ENCODE data around the gene OR4K15. TPM values are rescaled to one million over a fixed set of nuclear protein-coding genes. Genes with fewer than 3 reads are reported as not detected.
"Not testable (repeated sequence)": the region's sequence is repeated elsewhere in the genome, so short reads cannot be mapped to it uniquely, and the experiment has no call there.

Gene OR4K15, protein sequence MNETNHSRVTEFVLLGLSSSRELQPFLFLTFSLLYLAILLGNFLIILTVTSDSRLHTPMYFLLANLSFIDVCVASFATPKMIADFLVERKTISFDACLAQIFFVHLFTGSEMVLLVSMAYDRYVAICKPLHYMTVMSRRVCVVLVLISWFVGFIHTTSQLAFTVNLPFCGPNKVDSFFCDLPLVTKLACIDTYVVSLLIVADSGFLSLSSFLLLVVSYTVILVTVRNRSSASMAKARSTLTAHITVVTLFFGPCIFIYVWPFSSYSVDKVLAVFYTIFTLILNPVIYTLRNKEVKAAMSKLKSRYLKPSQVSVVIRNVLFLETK
- total RNA-seq: not detected
- not detected for polyA plus RNA-seq

DNA sequence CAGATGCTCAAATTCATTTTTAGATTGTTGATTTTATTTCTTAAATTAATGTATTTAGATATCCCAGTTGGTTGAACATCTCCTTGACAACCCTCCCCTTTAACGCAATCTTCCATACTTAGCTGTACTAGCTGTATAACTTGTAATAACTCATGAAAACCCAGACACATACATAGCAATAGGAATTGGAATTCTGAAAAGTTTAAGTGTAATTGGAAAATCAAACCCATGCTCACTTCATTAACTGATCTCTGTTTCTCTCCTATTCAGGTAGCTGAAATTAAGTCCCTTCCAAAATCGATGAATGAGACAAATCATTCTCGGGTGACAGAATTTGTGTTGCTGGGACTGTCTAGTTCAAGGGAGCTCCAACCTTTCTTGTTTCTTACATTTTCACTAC, at the start of gene OR4K15:
Gene OR4K15 (plus strand): TSS at position 301 of the 400 bp plus-strand sequence. CDS start 0 bp downstream, at position 301.
- no peaks in the 10 kb centered on the region for H3K27me3 Mint-ChIP-seq
- Histone ChIP-seq H3K27me3 (ENCODE audit: insufficient read depth, low read length) (no peaks in the 10 kb centered on the region), H3K9me3 (ENCODE audit: control insufficient read depth in 1 of 2, low read length in 2 of 2) (no peaks in the 10 kb centered on the region), H3K4me1 (ENCODE audit: insufficient read depth, low read length) (peaks cover 29% of the 10 kb centered on the region), H3K27ac (ENCODE audit: low read depth, low read length) (no peak within 1 kb of the TSS), H3K4me3 (ENCODE audit: low read length in 2 of 2) (peak within 1 kb of the TSS in 1 of 2 donors; percentile 24), H3K36me3 (ENCODE audit: insufficient read depth, low read length) (no peaks in the 10 kb centered on the region)
- H3K27ac Mint-ChIP-seq: peak within 1 kb of the TSS; percentile 27 to 90 (median 48)
- ChIA-PET CTCF (ENCODE audit: partially characterized antibody) (no interaction called here), POLR2A (ENCODE audit: partially characterized antibody) (no interaction called here)
- intact Hi-C loops (cut with micrococcal nuclease): loop anchor here (10.0 kb wide), 1 partner anchor 640 kb away; no protein-coding TSS in a partner anchor
- peaks cover 0 to 10% (median 2%) of the 10 kb centered on the region in 8 donors for H3K9me3 Mint-ChIP-seq
- H3K4me3 Mint-ChIP-seq: peak within 1 kb of the TSS in 6 of 8 donors; percentile 11 to 70 (median 58)
- H3K36me3 Mint-ChIP-seq: peaks cover 5 to 8% of the 10 kb centered on the region in 2 donors
- DNase-seq: no peak
- H3K4me1 Mint-ChIP-seq: peaks cover 21 to 38% (median 32%) of the 10 kb centered on the region in 4 donors

DNA sequence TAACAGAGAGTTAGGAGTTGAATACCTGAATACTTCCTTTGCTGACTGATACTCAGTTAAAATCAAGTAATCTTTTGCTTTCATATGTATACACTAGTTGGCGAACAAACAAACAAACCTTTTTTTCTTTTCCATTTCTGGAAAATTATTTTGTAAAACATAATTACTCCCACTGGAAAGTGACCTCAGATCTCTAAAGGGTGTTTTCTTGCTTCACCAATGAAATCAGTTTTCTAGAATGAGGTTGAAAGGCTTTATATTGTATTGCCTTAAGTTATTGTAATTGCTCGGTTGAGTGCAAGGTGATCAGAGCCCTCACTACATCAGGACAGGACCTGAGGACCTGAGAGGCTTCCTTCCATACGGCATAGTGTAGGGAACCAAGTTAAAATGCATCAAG, 44.8 kb upstream of the OR4K15 start, which contains the start of gene OR4K1:
Gene OR4K1 (plus strand): TSS at position 301 of the 400 bp plus-strand sequence. CDS start 4,750 bp downstream, outside the sequence.
- POLR2A ChIA-PET (ENCODE audit: partially characterized antibody): no interaction called here
- Mint-ChIP-seq H3K9me3 (no peaks in the 10 kb centered on the region), H3K36me3 (no peaks in the 10 kb centered on the region), H3K4me3 (no peak within 1 kb of the TSS), H3K27ac (no peak within 1 kb of the TSS), H3K27me3 (no peaks in the 10 kb centered on the region), H3K4me1 (no peaks in the 10 kb centered on the region)
- H3K4me3 ChIP-seq (ENCODE audit: low read length in 2 of 2): no peak within 1 kb of the TSS
- no peaks in the 10 kb centered on the region for H3K27me3 ChIP-seq (ENCODE audit: insufficient read depth, low read length)
- no peaks in the 10 kb centered on the region for H3K4me1 ChIP-seq (ENCODE audit: insufficient read depth, low read length)
- no peak within 1 kb of the TSS for H3K27ac ChIP-seq (ENCODE audit: low read depth, low read length)
- DNase-seq: no peak
- H3K9me3 ChIP-seq (ENCODE audit: control insufficient read depth in 1 of 2, low read length in 2 of 2): no peaks in the 10 kb centered on the region
- H3K36me3 ChIP-seq (ENCODE audit: insufficient read depth, low read length): no peaks in the 10 kb centered on the region
- intact Hi-C loops (cut with micrococcal nuclease): no loop called here
- CTCF ChIA-PET (ENCODE audit: partially characterized antibody): no interaction called here

DNA sequence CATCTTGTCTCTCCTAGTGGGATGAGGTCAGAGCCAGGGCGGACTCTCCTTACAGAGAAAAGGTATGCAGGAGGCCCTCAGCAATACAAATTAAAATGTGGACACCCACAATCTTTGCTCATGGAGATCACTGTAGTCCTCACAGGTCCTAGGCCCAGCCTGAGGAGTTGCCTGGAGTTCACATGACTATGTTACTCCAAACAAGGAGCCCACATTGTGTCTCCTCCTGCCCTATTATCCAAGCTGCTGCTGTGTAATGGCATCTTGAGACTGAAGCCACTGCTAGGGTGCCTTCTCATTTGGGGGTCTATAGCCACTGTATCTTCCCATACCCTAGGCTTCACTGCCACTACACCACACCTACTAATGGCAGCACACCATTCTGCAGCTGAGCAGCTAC, 33.7 kb upstream of the OR4K15 start:
- POLR2A ChIA-PET (ENCODE audit: partially characterized antibody): no interaction called here
- Mint-ChIP-seq H3K4me1 (peaks cover 0 to 5% (median 0%) of the 10 kb centered on the region in 4 donors), H3K4me3 (no peak overlapping the region), H3K9me3 (no peaks in the 10 kb centered on the region), H3K27me3 (no peaks in the 10 kb centered on the region), H3K36me3 (no peaks in the 10 kb centered on the region), H3K27ac (no peak overlapping the region)
- no peaks in the 10 kb centered on the region for H3K36me3 ChIP-seq (ENCODE audit: insufficient read depth, low read length)
- intact Hi-C loops (cut with micrococcal nuclease): no loop called here
- no peaks in the 10 kb centered on the region for H3K9me3 ChIP-seq (ENCODE audit: control insufficient read depth in 1 of 2, low read length in 2 of 2)
- CTCF ChIA-PET (ENCODE audit: partially characterized antibody): no interaction called here
- H3K4me3 ChIP-seq (ENCODE audit: low read length in 2 of 2): no peak overlapping the region
- no peaks in the 10 kb centered on the region for H3K4me1 ChIP-seq (ENCODE audit: insufficient read depth, low read length)
- no peak for DNase-seq
- no peak overlapping the region for H3K27ac ChIP-seq (ENCODE audit: low read depth, low read length)
- H3K27me3 ChIP-seq (ENCODE audit: insufficient read depth, low read length): no peaks in the 10 kb centered on the region

DNA sequence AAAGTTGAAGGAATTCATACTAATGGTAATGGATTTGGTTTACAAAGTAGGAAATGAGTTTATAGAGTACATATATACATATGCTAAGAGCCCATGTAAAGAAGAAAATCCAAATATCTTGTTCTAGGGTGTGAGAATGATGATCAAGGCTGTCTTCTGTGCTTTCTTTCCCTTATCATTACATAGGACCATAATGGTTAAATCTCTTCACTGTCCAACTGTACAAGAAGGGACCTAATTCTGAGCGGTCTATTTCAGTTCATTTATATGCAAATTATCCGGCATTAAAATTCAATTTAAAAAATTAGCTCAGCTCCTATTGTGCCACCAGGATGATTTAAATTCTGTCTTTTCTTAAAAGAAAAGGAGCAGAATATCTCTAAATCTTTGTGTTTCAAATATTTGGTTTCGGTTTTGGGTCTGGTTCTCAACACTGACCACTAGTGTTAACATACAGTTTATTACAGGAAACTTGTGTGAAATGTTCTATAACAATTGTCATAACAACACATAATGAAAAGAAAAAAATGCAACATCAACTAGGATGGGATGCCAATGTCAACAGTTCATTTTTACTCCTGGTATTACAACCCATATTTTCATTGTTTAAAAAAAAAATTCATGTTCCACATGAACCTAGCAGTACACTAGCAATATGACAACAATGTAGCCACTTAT, 27.8 kb upstream of the OR4K15 start:
- CTCF ChIA-PET (ENCODE audit: partially characterized antibody): no interaction called here
- intact Hi-C loops (cut with micrococcal nuclease): no loop called here
- Histone ChIP-seq H3K27ac (ENCODE audit: low read depth, low read length) (no peak overlapping the region), H3K36me3 (ENCODE audit: insufficient read depth, low read length) (no peaks in the 10 kb centered on the region), H3K9me3 (ENCODE audit: control insufficient read depth in 1 of 2, low read length in 2 of 2) (no peaks in the 10 kb centered on the region), H3K27me3 (ENCODE audit: insufficient read depth, low read length) (no peaks in the 10 kb centered on the region), H3K4me3 (ENCODE audit: low read length in 2 of 2) (no peak overlapping the region), H3K4me1 (ENCODE audit: insufficient read depth, low read length) (no peaks in the 10 kb centered on the region)
- no peaks in the 10 kb centered on the region for H3K27me3 Mint-ChIP-seq
- peaks cover 0 to 2% (median 0%) of the 10 kb centered on the region in 8 donors for H3K9me3 Mint-ChIP-seq
- no peak for DNase-seq
- POLR2A ChIA-PET (ENCODE audit: partially characterized antibody): no interaction called here
- H3K4me3 Mint-ChIP-seq: peak overlapping the region in 2 of 8 donors; percentile 7 to 36
- no peak overlapping the region for H3K27ac Mint-ChIP-seq
- peaks cover 0 to 8% (median 5%) of the 10 kb centered on the region in 4 donors for H3K4me1 Mint-ChIP-seq
- H3K36me3 Mint-ChIP-seq: no peaks in the 10 kb centered on the region

DNA sequence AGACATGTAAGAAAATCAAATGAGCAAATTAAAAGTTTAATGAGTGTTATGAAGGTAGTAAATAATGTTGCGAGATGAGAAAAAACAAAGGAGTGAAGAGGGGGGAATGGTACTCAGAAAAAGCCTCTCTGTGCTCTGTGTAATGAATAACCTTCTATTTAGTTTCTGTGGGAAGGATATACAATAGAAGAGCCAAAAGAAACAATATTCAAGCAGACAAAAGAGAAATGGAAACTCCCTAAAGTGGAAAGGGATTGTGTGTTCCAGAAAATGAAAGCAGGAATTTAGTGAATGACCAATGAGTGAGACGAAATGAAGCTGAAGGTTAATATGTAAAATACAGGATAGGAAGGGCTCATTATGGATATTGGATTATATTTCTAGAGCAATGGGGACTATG, 26.2 kb upstream of the OR4K15 start:
- Histone ChIP-seq H3K36me3 (ENCODE audit: insufficient read depth, low read length) (no peaks in the 10 kb centered on the region), H3K4me1 (ENCODE audit: insufficient read depth, low read length) (no peaks in the 10 kb centered on the region), H3K27ac (ENCODE audit: low read depth, low read length) (no peak overlapping the region), H3K27me3 (ENCODE audit: insufficient read depth, low read length) (no peaks in the 10 kb centered on the region), H3K4me3 (ENCODE audit: low read length in 2 of 2) (no peak overlapping the region), H3K9me3 (ENCODE audit: control insufficient read depth in 1 of 2, low read length in 2 of 2) (no peaks in the 10 kb centered on the region)
- DNase-seq: no peak
- Mint-ChIP-seq H3K4me1 (peaks cover 0 to 8% (median 5%) of the 10 kb centered on the region in 4 donors), H3K9me3 (peaks cover 0 to 2% (median 0%) of the 10 kb centered on the region in 8 donors), H3K4me3 (no peak overlapping the region), H3K27ac (no peak overlapping the region), H3K36me3 (no peaks in the 10 kb centered on the region), H3K27me3 (no peaks in the 10 kb centered on the region)
- CTCF ChIA-PET (ENCODE audit: partially characterized antibody): no interaction called here
- POLR2A ChIA-PET (ENCODE audit: partially characterized antibody): no interaction called here
- intact Hi-C loops (cut with micrococcal nuclease): no loop called here

DNA sequence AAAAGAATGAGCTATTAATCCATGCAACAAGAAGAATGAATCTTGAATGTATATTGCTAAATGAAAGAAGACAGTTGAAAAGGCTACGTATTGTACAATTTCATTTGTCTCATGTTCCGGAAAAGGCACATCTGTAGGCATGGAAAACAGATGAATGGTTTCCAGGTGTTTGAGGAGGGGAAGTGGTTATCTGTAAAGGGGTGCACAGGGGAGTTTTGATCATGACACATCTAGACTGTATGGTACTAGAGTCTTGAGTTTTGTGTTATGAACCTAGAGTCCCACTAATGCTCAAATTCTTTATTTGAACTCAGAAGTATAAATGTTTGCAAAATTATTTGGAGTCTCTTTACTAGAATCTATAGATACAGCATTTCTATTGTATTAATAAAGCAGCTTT, 5.7 kb upstream of the OR4K15 start:
- H3K36me3 ChIP-seq (ENCODE audit: insufficient read depth, low read length); H3K27me3 Mint-ChIP-seq; H3K27ac ChIP-seq (ENCODE audit: low read depth, low read length); CTCF ChIA-PET (ENCODE audit: partially characterized antibody); H3K27me3 ChIP-seq (ENCODE audit: insufficient read depth, low read length); H3K9me3 ChIP-seq (ENCODE audit: control insufficient read depth in 1 of 2, low read length in 2 of 2); DNase-seq; H3K4me3 ChIP-seq (ENCODE audit: low read length in 2 of 2); POLR2A ChIA-PET (ENCODE audit: partially characterized antibody); H3K27ac Mint-ChIP-seq; H3K36me3 Mint-ChIP-seq: not testable (repeated sequence)
- intact Hi-C loops (cut with micrococcal nuclease): loop anchor here (10.0 kb wide), 1 partner anchor 645 kb away; no protein-coding TSS in a partner anchor
- peak overlapping the region in 2 of 8 donors; percentile 3 to 8 for H3K4me3 Mint-ChIP-seq
- peaks cover 16% of the 10 kb centered on the region for H3K4me1 ChIP-seq (ENCODE audit: insufficient read depth, low read length)
- peaks cover 14 to 22% (median 19%) of the 10 kb centered on the region in 4 donors for H3K4me1 Mint-ChIP-seq
- H3K9me3 Mint-ChIP-seq: peaks cover 0 to 13% (median 0%) of the 10 kb centered on the region in 8 donors

DNA sequence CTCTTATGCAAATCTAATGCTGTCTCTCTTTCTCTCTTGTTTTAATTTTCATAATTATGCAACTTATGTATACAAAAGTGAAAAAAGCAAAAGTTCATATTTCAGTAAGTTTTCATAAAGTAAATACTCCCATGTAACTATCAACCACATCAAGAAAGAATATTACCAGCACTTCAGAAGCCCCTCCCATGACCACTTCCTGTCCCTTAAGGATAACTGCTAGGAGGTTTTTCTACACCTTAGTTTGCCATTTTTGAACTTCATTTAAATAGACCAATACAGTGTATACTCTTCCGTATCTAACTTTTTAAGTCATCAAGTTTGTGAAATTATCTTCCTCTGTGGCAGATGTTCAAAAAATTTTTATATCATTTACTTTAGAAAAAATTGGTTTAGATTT, 547 bp upstream of the OR4K15 start:
- intact Hi-C loops (cut with micrococcal nuclease): loop anchor here (10.0 kb wide), 1 partner anchor 640 kb away; no protein-coding TSS in a partner anchor
- H3K9me3 Mint-ChIP-seq: peaks cover 0 to 10% (median 2%) of the 10 kb centered on the region in 8 donors
- Histone ChIP-seq H3K9me3 (ENCODE audit: control insufficient read depth in 1 of 2, low read length in 2 of 2) (no peaks in the 10 kb centered on the region), H3K4me1 (ENCODE audit: insufficient read depth, low read length) (peaks cover 29% of the 10 kb centered on the region), H3K4me3 (ENCODE audit: low read length in 2 of 2) (peak overlapping the region in 1 of 2 donors; percentile 24), H3K36me3 (ENCODE audit: insufficient read depth, low read length) (no peaks in the 10 kb centered on the region), H3K27me3 (ENCODE audit: insufficient read depth, low read length) (no peaks in the 10 kb centered on the region), H3K27ac (ENCODE audit: low read depth, low read length) (no peak overlapping the region)
- peak overlapping the region; percentile 8 to 90 (median 27) for H3K27ac Mint-ChIP-seq
- ChIA-PET POLR2A (ENCODE audit: partially characterized antibody) (no interaction called here), CTCF (ENCODE audit: partially characterized antibody) (no interaction called here)
- no peaks in the 10 kb centered on the region for H3K27me3 Mint-ChIP-seq
- peak; percentile 60 to 76 (median 66) for DNase-seq
- H3K4me3 Mint-ChIP-seq: peak overlapping the region in 6 of 8 donors; percentile 11 to 70 (median 58)
- peaks cover 5 to 8% of the 10 kb centered on the region in 2 donors for H3K36me3 Mint-ChIP-seq
- H3K4me1 Mint-ChIP-seq: peaks cover 21 to 38% (median 32%) of the 10 kb centered on the region in 4 donors

Data from CD4-positive, alpha-beta memory T cell (primary cell).